NAMALWA (cell line): Measurements from ENCODE around the gene SRRM2.

Source experiments
- DNase-seq: peaks from one replicate; pipeline ENCODE4 v3.0.0-alpha.2; 2015; ENCODE audit warnings: low spot score

SRRM2 gene

GRCh38 chr16:2739625-2740430 lies 12.6 kb upstream of the SRRM2 start:
- no peak for DNase-seq

- no peak for DNase-seq
These were observed 12.0 kb upstream of the SRRM2 start for GRCh38 chr16:2740476-2740875.

GRCh38 chr16:2741168-2741567 lies 11.3 kb upstream of the SRRM2 start:
- DNase-seq, result no peak

- no peak for DNase-seq
These were observed 10.0 kb upstream of the SRRM2 start for GRCh38 chr16:2742323-2743006.

- DNase-seq, result no peak
These were observed 9.2 kb upstream of the SRRM2 start for GRCh38 chr16:2743007-2743810.

GRCh38 chr16:2744711-2745110 lies 7.7 kb upstream of the SRRM2 start:
- DNase-seq, result no peak

- DNase-seq, result no peak
These were observed 7.1 kb upstream of the SRRM2 start for GRCh38 chr16:2745116-2745890.

GRCh38 chr16:2745961-2746360 lies 6.5 kb upstream of the SRRM2 start:
- DNase-seq, result no peak

GRCh38 chr16:2748757-2749455 lies 3.5 kb upstream of the SRRM2 start:
- no peak for DNase-seq

- DNase-seq, result no peak
These were observed 3.0 kb upstream of the SRRM2 start for GRCh38 chr16:2749476-2749875.

GRCh38 chr16:2749936-2750335 lies 2.5 kb upstream of the SRRM2 start:
- DNase-seq, result no peak

GRCh38 chr16:2751577-2752034 lies 832 bp upstream of the SRRM2 start:
- peak; percentile 92 for DNase-seq

- DNase-seq, result peak; percentile 82
These were observed 653 bp downstream of the SRRM2 start for GRCh38 chr16:2752850-2753732.

- no peak for DNase-seq
These were observed 1.2 kb downstream of the SRRM2 start for GRCh38 chr16:2753733-2754020.

- DNase-seq, result no peak
These were observed 2.7 kb downstream of the SRRM2 start for GRCh38 chr16:2755158-2755557.

GRCh38 chr16:2756288-2757015 lies 4.0 kb downstream of the SRRM2 start:
- DNase-seq, result no peak

GRCh38 chr16:2757344-2757743 lies 4.9 kb downstream of the SRRM2 start:
- no peak for DNase-seq

- no peak for DNase-seq
These were observed 9.0 kb downstream of the SRRM2 start for GRCh38 chr16:2761472-2761871.

- DNase-seq, result no peak
These were observed 9.6 kb downstream of the SRRM2 start for GRCh38 chr16:2761886-2762583.
